Upper lobe of left lung (tissue), 4 donors: ENCODE data around the gene MTMR12.

Experiments used
- POLR2A ChIP-seq, 4 donors: fragments of 450-650 bp; IDR thresholded peaks; one replicate each; pipeline ENCODE4 v1.5.1; 2016 to 2017; ENCODE audit warnings: antibody characterized with exemption in 4 of 4, mild to moderate bottlenecking in 2 of 4
- TF ChIP-seq, protein P1 (sequence below), 6 experiments: fragments of 450-650 bp in 4 of 6; fragments of 200-600 bp in 2 of 6; sonication (generic) in 2 of 6; IDR thresholded peaks; one replicate each; pipeline ENCODE4 v1.5.1; 2016 to 2019; ENCODE audit warnings: antibody characterized with exemption in 6 of 6

DNA sequence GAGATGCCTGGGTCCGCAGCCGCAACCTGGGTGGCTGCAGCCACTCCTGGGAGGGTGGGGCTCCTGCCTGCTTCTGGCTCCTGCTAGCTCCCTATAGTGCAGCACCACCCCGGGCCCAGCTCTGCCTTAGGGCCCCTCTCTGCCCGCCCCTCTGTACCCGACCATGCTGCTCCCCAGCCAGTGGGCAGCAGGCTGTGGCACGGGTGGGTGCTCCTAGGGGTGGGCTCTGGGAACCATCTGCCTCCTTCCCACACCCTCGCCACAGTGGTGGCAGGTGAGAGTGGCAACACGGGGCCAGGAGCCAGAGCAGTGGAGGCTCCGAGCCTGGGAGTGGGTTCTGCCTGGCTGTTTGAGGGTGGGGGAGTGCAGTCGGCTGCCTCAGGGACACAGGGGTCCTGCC, 7.8 kb upstream of the MTMR12 start:
- no peak for TF ChIP-seq POLR2A (IDR thresholded peaks at IDR 0.05)
- TF ChIP-seq, protein P1, sequence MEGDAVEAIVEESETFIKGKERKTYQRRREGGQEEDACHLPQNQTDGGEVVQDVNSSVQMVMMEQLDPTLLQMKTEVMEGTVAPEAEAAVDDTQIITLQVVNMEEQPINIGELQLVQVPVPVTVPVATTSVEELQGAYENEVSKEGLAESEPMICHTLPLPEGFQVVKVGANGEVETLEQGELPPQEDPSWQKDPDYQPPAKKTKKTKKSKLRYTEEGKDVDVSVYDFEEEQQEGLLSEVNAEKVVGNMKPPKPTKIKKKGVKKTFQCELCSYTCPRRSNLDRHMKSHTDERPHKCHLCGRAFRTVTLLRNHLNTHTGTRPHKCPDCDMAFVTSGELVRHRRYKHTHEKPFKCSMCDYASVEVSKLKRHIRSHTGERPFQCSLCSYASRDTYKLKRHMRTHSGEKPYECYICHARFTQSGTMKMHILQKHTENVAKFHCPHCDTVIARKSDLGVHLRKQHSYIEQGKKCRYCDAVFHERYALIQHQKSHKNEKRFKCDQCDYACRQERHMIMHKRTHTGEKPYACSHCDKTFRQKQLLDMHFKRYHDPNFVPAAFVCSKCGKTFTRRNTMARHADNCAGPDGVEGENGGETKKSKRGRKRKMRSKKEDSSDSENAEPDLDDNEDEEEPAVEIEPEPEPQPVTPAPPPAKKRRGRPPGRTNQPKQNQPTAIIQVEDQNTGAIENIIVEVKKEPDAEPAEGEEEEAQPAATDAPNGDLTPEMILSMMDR (IDR thresholded peaks at IDR 0.05): no peak
